SHP77 treated with DMSO at 0.1 percent for 48 hours (cell line): Measurements from ENCODE around the gene CSPG4.
"Not testable (repeated sequence)": the region's sequence is repeated elsewhere in the genome, so short reads cannot be mapped to it uniquely, and the experiment has no call there.

Experiments
- DNase-seq: peaks from one replicate; lab custom pipeline; 2025; lab: John Stamatoyannopoulos, UW

CSPG4 gene

GRCh38 chr15:75687486-75688277 lies 25.0 kb downstream of the CSPG4 start:
- DNase-seq, result no peak

DNA sequence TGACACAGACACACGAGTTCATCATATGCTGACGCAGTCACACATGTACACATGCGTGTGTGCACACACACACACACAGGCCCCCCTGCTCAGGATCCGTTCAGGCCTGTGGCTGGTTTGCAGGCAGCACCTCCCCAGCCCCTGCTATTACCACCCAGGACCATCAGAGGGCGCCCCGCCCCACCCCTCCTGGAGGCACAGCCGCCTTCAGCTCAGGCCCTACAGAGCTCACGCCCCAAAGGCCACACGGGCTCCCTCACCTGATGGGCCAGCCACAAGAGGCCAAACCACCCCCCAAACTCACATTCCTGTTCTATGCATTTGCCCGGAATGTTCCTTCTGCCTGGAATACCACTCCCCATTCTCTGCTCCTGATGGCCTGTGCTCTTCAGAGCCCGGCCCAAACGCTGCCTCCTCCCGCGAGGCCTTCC lies 26.4 kb downstream of the CSPG4 start:
- DNase-seq, result not testable (repeated sequence)

DNA sequence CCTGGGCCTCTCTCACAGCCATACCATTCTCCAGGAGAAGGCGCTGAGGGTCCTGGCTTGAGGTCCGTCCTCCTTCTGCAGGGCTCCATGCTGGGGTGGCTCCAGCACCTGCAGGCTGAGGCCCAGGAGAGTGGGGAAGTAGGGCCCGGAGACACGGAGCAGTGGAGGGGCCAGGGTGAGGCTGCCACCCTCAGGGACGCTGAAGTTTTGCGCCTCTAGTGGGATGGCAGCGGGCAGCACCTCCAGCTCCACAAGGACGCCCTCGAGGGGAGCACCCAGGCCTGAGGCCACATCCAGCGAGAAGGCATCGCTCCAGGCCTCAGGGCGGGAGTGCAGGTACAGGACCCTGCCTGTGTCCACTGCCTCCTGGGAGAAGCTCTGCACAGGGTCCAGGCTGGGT lies 27.5 kb downstream of the CSPG4 start:
- no peak for DNase-seq

GRCh38 chr15:75684648-75685047 lies 28.0 kb downstream of the CSPG4 start:
- no peak for DNase-seq

GRCh38 chr15:75683646-75684312 lies 28.9 kb downstream of the CSPG4 start:
- not testable (repeated sequence) for DNase-seq

DNA sequence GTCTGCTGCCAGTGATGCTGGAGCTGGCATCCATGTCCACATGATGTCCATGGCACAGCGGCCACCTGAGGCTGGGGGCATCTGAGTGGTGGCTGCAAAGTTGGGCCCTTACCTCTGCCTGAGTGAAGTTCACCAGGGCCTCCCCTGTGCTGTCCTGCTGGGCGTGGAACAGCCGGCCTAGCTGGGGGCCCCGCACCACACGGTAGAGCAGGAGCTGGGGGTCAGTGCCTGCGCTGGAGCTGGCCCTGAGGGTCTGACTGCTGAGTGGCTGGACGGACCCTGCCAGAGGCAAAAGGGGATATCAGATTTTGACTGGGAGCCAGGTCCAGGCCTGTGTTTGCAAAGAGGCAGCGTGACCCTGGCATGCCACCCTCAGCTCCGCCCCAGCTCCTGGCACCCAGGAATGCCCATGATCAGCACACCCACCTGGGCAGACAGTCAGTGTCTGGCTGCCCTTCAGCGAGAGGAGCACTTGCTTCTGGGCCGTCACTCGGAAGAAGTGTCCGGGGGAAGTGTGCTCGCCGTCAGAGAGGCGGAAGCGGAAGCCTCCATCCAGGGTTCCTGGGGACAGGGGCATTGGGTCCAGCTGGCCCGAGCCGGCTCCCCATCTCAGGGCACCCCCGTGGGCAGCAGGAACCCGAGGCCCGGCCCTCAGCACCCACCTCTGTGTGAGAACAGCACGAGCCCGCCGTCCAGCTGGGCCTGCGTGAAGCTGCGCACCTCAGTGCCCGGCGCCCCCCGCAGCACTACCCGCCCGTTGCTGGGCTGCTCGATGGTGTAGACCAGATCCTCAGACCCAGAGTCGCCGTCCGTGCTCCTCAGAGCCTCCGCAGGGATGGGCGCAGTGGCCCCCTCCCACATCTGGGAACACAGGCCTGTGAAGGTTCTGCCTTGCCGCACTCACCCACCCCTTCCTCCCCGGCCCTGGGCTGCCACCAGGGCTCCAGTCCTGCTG lies 30.2 kb downstream of the CSPG4 start:
- DNase-seq, result no peak

DNA sequence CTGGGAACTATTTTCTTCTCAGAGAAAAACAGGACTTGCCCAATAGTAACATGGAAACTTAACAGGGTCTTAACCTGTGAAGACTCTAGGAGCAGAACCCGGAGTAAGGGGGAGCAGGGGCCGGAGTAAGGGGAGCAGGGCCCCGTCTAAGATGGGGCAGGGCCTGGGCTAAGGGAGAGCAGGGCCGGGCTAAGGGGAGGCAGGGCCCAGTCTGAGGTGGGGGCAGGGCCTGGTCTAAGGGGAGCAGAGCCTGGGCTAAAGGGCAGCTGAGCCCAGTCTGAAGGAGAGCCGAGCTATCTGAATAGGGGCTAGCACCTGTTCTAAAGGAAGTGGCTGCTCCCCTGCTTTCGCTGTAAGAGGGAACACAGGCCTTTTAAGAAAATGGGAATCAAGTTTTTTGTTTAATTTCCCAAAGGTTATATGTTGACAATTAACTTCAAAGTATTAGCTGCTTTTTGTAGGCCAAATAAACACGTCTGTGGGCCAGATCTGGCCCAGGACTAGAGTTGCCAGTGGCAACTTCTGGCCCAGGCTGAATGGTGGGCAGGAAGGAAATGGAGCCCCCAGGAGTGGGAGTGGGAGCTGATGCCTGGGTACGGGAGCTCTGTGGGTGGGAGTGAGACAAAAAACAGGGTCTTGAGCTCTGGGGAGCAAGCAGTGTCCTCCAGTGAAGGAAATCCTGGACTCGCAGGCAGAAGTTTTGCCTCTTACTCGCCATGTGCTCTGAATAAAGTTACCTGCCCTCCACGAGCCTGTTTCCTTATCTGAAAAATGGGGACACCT lies 32.5 kb downstream of the CSPG4 start:
- DNase-seq, result no peak

GRCh38 chr15:75678324-75678690 lies 34.3 kb downstream of the CSPG4 start:
- DNase-seq, result not testable (repeated sequence)

- DNase-seq, result no peak
These were observed 35.0 kb downstream of the CSPG4 start for GRCh38 chr15:75677465-75678323.

DNA sequence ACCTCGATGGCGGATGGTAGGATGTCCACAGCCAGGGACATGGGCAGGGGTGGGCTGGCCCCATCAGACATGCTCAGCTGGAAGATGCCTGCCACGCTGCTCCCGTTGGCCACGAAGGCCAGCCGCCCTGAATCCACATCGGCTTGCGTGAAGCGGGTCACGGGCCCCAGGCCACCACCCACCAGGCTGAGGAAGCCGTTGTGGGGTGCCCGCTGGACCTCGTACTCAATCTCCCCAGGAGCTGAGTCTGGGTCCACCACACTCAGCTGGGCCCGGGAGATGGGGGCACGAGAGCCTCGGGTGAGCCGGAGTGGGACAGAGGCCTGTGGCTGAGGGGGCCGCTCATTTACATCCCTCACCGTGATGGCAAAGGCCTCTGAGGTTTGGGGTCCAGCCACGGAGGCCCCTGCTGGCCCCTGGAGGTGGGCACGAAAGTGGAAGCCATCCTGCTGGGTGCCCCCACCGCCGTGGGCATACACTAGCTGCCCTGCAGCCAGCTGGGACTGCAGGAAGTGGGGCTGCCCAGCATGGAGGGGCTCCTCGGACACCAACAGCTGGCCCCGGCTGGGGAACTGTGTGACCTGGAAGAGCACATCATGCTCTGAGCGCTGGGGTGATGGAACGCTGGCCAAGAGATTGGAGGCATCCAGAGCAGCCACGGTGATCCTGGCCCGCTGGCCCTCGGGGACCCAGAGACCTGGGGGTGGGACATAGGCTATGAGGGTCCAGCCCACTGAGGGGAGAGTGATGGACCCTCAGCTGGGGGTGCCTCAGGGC lies 35.8 kb downstream of the CSPG4 start:
- no peak for DNase-seq

DNA sequence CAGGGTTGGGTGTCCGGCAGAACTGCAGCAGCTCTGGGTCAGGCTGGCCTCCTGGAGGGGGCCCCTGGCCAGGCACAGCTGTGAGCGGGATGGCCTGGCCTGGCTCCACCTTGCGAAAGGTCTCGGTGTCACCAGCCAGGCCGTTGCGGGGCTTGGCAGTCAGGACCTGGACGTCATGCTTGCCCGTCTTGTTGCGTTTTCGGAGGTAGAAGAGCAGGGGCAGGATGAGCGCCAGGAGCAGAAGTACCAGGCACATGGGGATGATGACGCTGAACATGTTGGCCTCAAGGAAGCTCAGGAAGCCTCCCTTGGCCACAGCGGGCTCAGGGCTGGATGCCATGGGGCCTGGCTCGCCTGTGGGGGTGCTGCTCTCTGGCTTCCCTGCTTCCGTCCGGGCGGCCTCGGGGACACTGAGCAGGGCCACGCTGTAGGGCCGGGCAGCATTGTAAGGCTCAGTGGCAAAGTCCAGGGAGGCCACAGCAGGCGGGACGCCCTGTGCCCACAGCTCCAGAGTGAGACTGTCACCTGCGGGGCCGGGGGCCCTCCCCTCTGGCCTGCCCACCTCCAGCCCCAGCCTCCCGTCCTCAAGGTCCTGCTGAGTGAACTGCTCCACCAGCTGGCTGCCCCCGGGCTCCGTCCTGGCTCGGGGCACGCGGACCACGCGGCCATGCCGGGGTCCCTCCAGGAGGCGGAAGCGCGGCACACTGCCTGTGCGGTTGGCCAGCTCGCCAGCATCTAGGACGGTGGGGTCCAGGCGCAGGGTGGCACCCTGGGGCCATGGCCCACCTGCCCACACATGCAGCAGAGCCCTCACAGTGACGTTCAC lies 36.9 kb downstream of the CSPG4 start:
- DNase-seq, result no peak

- DNase-seq, result no peak
These were observed 38.3 kb downstream of the CSPG4 start for GRCh38 chr15:75674366-75674765.

- no peak for DNase-seq
These were observed 39.0 kb downstream of the CSPG4 start for GRCh38 chr15:75673426-75674235.

DNA sequence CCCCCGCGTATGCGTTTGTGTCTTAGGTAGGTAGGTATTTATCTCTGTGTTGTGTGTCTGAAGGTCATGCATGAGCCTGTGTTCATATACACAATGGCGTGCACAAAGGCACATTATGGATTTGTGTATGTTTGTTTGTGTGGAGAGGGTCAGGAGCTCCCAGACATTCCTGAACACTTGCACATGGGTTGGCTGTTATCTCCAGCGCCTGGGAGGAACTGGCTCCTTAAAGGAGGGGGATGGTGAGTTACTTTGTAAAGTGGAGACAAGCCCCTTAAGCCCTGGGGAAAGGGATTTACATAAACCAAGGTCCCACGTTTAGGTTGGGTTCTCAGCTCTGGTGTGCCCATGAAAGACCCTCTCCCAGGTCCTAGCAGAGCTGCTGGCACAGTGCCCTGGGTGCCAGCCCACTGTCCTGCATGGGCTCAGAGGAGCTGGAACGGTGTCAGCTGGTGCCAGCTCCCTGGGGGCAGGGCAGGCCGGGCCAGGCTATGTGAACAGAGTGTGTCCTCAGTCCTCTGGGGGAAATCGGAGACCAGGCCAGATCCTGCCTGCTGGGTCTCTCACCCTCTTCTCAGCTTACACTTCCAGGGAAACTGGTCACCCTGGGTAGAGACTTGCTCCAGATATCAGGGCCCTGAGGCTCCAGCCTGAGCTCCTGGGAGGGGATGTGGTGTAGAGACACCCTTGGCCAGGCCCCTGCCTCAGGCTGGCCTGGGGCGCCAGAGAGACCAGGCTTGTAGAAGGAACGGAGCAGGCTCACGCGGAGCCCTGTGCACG lies 39.8 kb downstream of the CSPG4 start:
- no peak for DNase-seq

DNA sequence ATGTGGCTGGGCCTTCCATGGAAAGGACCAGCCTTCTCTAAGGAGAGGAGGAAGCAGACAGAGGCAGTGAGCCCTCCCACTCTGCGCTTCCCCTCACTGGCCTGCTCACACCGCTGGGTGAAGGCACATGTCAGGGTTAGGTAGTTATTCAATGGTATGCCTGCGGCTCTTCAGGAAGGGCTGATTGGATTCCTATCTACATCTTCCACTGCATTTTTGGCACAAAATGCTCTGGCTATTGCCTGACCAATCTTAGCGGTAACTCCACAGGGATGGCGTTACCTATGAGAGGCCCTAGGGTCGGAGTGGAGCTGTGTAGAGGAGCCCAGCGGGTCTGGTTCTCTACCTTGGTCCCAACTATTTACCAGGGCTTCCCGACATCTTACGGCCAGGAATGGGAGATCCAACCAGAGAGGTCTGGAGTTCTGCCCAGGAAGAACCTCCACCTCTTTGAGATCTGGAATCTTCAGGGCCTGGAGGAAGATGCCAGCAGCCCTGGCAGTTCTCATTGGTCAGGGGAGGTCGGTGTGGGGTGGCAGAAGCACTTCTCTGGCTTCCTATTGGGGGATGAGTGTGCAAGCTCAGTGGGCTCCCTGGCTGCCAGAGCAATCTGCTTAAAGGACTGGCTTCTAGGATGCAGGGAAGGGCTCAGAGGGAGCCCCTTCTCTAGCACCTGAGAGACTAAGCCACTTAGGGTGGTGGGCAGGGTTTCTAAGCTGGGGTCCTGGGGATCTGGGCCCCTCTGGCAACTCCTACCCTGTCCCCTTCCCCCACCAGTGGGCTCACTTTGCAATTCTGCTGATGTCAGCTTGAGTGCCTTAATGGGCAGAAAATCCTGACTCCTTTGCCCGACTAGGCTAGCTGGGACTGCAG lies 40.7 kb downstream of the CSPG4 start:
- DNase-seq, result no peak

DNA sequence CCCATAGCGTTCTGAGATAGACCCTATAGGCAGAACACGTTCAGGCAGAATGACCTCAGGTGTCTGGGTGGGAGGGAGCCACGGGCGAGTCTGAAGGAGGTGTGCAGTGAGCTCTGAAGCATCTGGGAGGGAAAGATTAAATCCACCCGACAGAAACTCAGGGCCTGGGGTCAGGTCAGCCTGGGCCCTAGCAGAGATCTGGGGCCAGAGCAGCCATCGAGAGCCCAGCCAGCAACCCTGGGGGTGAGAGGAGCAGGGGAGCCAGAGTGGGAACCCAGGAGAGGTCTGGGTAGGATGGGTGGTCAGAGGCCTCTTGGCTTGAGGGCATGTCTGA lies 42.8 kb downstream of the CSPG4 start:
- DNase-seq, result no peak
